Fibroblast of skin of left biceps (primary cell): Measurements from ENCODE around the gene SGSM1.

Source experiments
- DNase-seq, 2 experiments: peaks; one replicate each; pipeline ENCODE4 v3.0.0-alpha.2; 2013; ENCODE audit warnings: low read depth in 2 of 2

SGSM1 gene

GRCh38 chr22:24805790-24806662, at the start of gene SGSM1:
SGSM1 (plus strand) TSS chr22:24806211; CDS start chr22:24806326, 115 bp downstream.
- no peak for DNase-seq

- peak in 1 of 2 experiments; percentile 8 for DNase-seq
Observed at GRCh38 chr22:24758164-24758799, 47.7 kb upstream of the SGSM1 start.

GRCh38 chr22:24759765-24760164, 46.2 kb upstream of the SGSM1 start:
- DNase-seq = no peak

GRCh38 chr22:24760708-24761306, 45.2 kb upstream of the SGSM1 start:
- DNase-seq = no peak

- no peak for DNase-seq
Observed at GRCh38 chr22:24761888-24762675, 43.9 kb upstream of the SGSM1 start.

- DNase-seq = no peak
Observed at GRCh38 chr22:24763872-24764485, 42.0 kb upstream of the SGSM1 start.

GRCh38 chr22:24765166-24765565, 40.8 kb upstream of the SGSM1 start:
- DNase-seq = no peak

GRCh38 chr22:24768537-24769374, 37.3 kb upstream of the SGSM1 start:
- DNase-seq = peak in 1 of 2 experiments; percentile 12

GRCh38 chr22:24772493-24773220, 33.4 kb upstream of the SGSM1 start:
- DNase-seq = no peak

- no peak for DNase-seq
Observed at GRCh38 chr22:24775769-24776492, 30.1 kb upstream of the SGSM1 start.

- DNase-seq = no peak
Observed at GRCh38 chr22:24776525-24776924, 29.5 kb upstream of the SGSM1 start.

- no peak for DNase-seq
Observed at GRCh38 chr22:24789516-24789915, 16.5 kb upstream of the SGSM1 start.

- no peak for DNase-seq
Observed at GRCh38 chr22:24791362-24791761, 14.6 kb upstream of the SGSM1 start.

GRCh38 chr22:24796056-24796455, 10.0 kb upstream of the SGSM1 start:
- DNase-seq = no peak

- DNase-seq = no peak
Observed at GRCh38 chr22:24796860-24797259, 9.2 kb upstream of the SGSM1 start.

- DNase-seq = no peak
Observed at GRCh38 chr22:24801901-24802465, 4.0 kb upstream of the SGSM1 start.

GRCh38 chr22:24803064-24803542, 2.9 kb upstream of the SGSM1 start:
- DNase-seq = no peak

- no peak for DNase-seq
Observed at GRCh38 chr22:24806663-24807001, 621 bp downstream of the SGSM1 start.
